Neural cell (in vitro differentiated cells): Measurements from ENCODE around the gene KRT9. TPM values are rescaled to one million over a fixed set of nuclear protein-coding genes. Genes with fewer than 3 reads are reported as not detected.

Experiments used
- H2AFZ ChIP-seq: fragments of 200-600, 300-800 bp; sonication (generic), shearing (Covaris generic); 2 replicates; pipeline ENCODE4 v1.6.0; 2014; ENCODE audit warnings: low read depth, mild to moderate bottlenecking, antibody characterized with exemption, low read length, moderate library complexity
- H3F3A ChIP-seq: fragments of 200-600 bp; shearing (Covaris generic); 2 replicates; pipeline ENCODE4 v1.6.1; 2016; ENCODE audit warnings: mild to moderate bottlenecking, moderate library complexity, mixed read lengths, antibody characterized with exemption, low read length; ENCODE audit not compliant: insufficient read depth, poor library complexity, severe bottlenecking
- H3K27ac ChIP-seq: fragments of 200-600, 300-800 bp; sonication (generic), shearing (Covaris generic); 2 replicates; pipeline ENCODE4 v1.5.1; 2014; ENCODE audit warnings: mild to moderate bottlenecking, low read length, moderate library complexity
- H3K27me3 ChIP-seq: fragments of 300-800, 200-600 bp; sonication (generic), shearing (Covaris generic); 2 replicates; pipeline ENCODE4 v1.6.0; 2014; ENCODE audit warnings: mild to moderate bottlenecking, low read depth, low read length, moderate library complexity; ENCODE audit not compliant: insufficient read depth
- H3K36me3 ChIP-seq: fragments of 300-800, 200-600 bp; sonication (generic), shearing (Covaris generic); 2 replicates; pipeline ENCODE4 v1.5.1; 2014; ENCODE audit warnings: mild to moderate bottlenecking, antibody characterized with exemption, low read length, moderate library complexity; ENCODE audit not compliant: insufficient read depth
- H3K4me2 ChIP-seq: fragments of 300-800, 200-600 bp; sonication (generic), shearing (Covaris generic); 2 replicates; pipeline ENCODE4 v1.6.0; 2014; ENCODE audit warnings: mild to moderate bottlenecking, low read length
- H3K4me3 ChIP-seq: fragments of 300-800, 200-600 bp; sonication (generic), shearing (Covaris generic); 2 replicates; pipeline ENCODE4 v1.5.1; 2014; ENCODE audit warnings: mild to moderate bottlenecking, low read length, moderate library complexity
- H3K79me2 ChIP-seq: fragments of 200-600 bp; shearing (Covaris generic); replicated peaks from 2 replicates; pipeline ENCODE4 v1.6.0; 2014; ENCODE audit warnings: mild to moderate bottlenecking, low read length, moderate library complexity; ENCODE audit not compliant: insufficient read depth
- H3K9ac ChIP-seq: fragments of 300-800, 200-600 bp; sonication (generic), shearing (Covaris generic); 2 replicates; pipeline ENCODE4 v1.6.1; 2016; ENCODE audit warnings: mild to moderate bottlenecking, low read length, mixed read lengths
- H3K9me2 ChIP-seq: fragments of 200-600 bp; shearing (Covaris generic); 2 replicates; pipeline ENCODE4 v1.6.1; 2016; ENCODE audit warnings: mild to moderate bottlenecking, low read length, mixed read lengths; ENCODE audit not compliant: insufficient read depth
- H3K9me3 ChIP-seq: fragments of 200-600, 300-800 bp; sonication (generic), shearing (Covaris generic); 2 replicates; pipeline ENCODE4 v1.6.1; 2016; ENCODE audit warnings: mild to moderate bottlenecking, mixed run types, low read length, moderate library complexity, mixed read lengths
- H4K20me1 ChIP-seq: fragments of 200-600 bp; shearing (Covaris generic); 2 replicates; pipeline ENCODE4 v1.6.1; 2016; ENCODE audit warnings: mild to moderate bottlenecking, mixed run types; ENCODE audit not compliant: insufficient read depth
- EP300 ChIP-seq: fragments of 450-650 bp; conservative IDR thresholded peaks from 2 replicates; pipeline ENCODE4 v1.6.1; 2014; ENCODE audit warnings: antibody characterized with exemption, mild to moderate bottlenecking, moderate library complexity; ENCODE audit not compliant: poor library complexity, severe bottlenecking
- EZH2 ChIP-seq: fragments of 200-600, 300-800 bp; shearing (Covaris generic), sonication (generic); IDR thresholded peaks from 2 replicates; pipeline ENCODE4 v1.6.1; 2014; ENCODE audit warnings: antibody characterized with exemption, low read length, borderline replicate concordance, mild to moderate bottlenecking; ENCODE audit not compliant: insufficient read depth, poor library complexity, severe bottlenecking
- MXI1 ChIP-seq: fragments of 450-650 bp; conservative IDR thresholded peaks from 2 replicates; pipeline ENCODE4 v1.6.1; 2014; ENCODE audit warnings: antibody characterized with exemption, mild to moderate bottlenecking; ENCODE audit not compliant: poor library complexity, severe bottlenecking
- POLR2AphosphoS5 ChIP-seq: IDR thresholded peaks from 2 replicates; pipeline ENCODE4 v1.6.1; 2012
- RAD21 ChIP-seq: fragments of 450-650 bp; conservative IDR thresholded peaks from 2 replicates; pipeline ENCODE4 v1.6.1; 2014; ENCODE audit warnings: antibody characterized with exemption, mild to moderate bottlenecking, moderate library complexity
- SMC3 ChIP-seq: fragments of 450-650 bp; conservative IDR thresholded peaks from 2 replicates; pipeline ENCODE4 v1.6.1; 2014; ENCODE audit warnings: antibody characterized with exemption, mild to moderate bottlenecking, moderate library complexity; ENCODE audit not compliant: poor library complexity
- TAF1 ChIP-seq: IDR thresholded peaks from 2 replicates; pipeline ENCODE4 v1.6.1; 2012; ENCODE audit warnings: low read depth
- polyA plus RNA-seq: library from polyadenylated mRNA; depleted of rRNA; stranded (reverse); fragments of >200 nt; gene quantifications from 2 replicates; pipeline ENCODE4 v1.2.3, GENCODE V29; 2014
- TF ChIP-seq, protein P1 (sequence below): fragments of 450-650 bp; IDR thresholded peaks from 2 replicates; pipeline ENCODE4 v1.5.1; 2014; ENCODE audit warnings: antibody characterized with exemption, mild to moderate bottlenecking, moderate library complexity; ENCODE audit not compliant: poor library complexity, severe bottlenecking
- TF ChIP-seq, protein P2 (sequence below): IDR thresholded peaks from 2 replicates; pipeline ENCODE4 v1.6.1; 2012; ENCODE audit warnings: borderline replicate concordance

Gene KRT9
- polyA plus RNA-seq, 1 donor from 2014 or later: not detected

DNA sequence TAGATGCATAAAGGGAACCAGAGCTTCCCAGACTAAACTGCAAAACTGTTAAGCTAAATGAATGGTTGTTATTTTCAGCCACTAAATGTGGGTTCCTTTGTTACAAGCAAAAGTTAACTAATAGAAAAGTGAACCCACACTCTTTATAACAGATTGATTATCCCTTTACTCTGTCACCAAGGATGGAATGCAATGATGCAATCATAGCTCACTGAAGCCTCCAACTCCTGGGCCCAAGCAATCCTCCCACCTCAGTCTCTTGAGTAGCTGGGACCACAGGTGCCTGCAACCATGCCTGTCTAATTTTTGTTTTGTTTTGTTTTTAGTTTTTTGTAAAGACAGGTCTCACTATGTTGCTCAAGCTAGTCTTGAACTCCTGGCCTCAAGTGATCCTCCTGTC, 6.5 kb downstream of the KRT9 start:
- H3K9me2 ChIP-seq: no peaks in the 10 kb centered on the region
- H3K9me3 ChIP-seq: no peaks in the 10 kb centered on the region
- no peaks in the 10 kb centered on the region for H3F3A ChIP-seq
- no peak overlapping the region for H3K4me2 ChIP-seq
- no peak for TF ChIP-seq RAD21
- no peak for TF ChIP-seq MXI1
- TF ChIP-seq, protein P1, sequence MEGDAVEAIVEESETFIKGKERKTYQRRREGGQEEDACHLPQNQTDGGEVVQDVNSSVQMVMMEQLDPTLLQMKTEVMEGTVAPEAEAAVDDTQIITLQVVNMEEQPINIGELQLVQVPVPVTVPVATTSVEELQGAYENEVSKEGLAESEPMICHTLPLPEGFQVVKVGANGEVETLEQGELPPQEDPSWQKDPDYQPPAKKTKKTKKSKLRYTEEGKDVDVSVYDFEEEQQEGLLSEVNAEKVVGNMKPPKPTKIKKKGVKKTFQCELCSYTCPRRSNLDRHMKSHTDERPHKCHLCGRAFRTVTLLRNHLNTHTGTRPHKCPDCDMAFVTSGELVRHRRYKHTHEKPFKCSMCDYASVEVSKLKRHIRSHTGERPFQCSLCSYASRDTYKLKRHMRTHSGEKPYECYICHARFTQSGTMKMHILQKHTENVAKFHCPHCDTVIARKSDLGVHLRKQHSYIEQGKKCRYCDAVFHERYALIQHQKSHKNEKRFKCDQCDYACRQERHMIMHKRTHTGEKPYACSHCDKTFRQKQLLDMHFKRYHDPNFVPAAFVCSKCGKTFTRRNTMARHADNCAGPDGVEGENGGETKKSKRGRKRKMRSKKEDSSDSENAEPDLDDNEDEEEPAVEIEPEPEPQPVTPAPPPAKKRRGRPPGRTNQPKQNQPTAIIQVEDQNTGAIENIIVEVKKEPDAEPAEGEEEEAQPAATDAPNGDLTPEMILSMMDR: no peak
- TF ChIP-seq EZH2: no peak
- no peak for TF ChIP-seq SMC3
- no peak for TF ChIP-seq TAF1
- TF ChIP-seq, protein P2, sequence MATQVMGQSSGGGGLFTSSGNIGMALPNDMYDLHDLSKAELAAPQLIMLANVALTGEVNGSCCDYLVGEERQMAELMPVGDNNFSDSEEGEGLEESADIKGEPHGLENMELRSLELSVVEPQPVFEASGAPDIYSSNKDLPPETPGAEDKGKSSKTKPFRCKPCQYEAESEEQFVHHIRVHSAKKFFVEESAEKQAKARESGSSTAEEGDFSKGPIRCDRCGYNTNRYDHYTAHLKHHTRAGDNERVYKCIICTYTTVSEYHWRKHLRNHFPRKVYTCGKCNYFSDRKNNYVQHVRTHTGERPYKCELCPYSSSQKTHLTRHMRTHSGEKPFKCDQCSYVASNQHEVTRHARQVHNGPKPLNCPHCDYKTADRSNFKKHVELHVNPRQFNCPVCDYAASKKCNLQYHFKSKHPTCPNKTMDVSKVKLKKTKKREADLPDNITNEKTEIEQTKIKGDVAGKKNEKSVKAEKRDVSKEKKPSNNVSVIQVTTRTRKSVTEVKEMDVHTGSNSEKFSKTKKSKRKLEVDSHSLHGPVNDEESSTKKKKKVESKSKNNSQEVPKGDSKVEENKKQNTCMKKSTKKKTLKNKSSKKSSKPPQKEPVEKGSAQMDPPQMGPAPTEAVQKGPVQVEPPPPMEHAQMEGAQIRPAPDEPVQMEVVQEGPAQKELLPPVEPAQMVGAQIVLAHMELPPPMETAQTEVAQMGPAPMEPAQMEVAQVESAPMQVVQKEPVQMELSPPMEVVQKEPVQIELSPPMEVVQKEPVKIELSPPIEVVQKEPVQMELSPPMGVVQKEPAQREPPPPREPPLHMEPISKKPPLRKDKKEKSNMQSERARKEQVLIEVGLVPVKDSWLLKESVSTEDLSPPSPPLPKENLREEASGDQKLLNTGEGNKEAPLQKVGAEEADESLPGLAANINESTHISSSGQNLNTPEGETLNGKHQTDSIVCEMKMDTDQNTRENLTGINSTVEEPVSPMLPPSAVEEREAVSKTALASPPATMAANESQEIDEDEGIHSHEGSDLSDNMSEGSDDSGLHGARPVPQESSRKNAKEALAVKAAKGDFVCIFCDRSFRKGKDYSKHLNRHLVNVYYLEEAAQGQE: no peak
- TF ChIP-seq POLR2AphosphoS5: no peak
- no peak for TF ChIP-seq EP300
- H3K9ac ChIP-seq: no peak overlapping the region
- H2AFZ ChIP-seq: no peak overlapping the region
- H3K4me3 ChIP-seq: no peak overlapping the region
- H4K20me1 ChIP-seq: no peaks in the 10 kb centered on the region
- H3K27ac ChIP-seq: no peak overlapping the region
- H3K79me2 ChIP-seq: no peaks in the 10 kb centered on the region
- H3K27me3 ChIP-seq: no peaks in the 10 kb centered on the region
- H3K36me3 ChIP-seq: no peaks in the 10 kb centered on the region

DNA sequence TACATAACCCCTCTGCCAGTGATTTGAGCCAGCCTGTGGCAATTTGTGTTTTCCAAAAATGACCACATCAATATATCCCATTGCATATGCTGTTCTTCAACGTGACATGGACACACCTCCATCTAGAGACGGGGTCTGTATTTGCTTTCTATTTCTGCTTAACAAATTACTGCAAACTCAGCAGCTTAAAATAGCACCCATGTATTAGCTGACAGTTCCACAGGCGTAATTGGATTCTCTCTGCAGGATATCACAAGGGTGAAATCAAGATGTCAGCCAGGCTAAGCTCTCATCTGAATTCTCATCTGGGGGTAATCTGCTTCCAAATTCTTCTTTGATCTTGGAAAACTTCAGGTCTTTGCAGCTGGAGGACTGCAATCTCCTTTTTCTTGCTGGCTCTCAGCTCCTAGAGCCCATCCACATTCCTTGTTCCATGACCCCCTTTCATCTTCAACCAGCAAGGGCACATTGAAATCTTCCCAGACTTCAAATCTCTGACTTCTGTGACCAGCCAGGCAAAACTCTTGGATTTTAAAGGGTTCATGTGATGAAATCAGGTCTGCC, 8.2 kb downstream of the KRT9 start:
- no peak overlapping the region for H3K27ac ChIP-seq
- H3K9ac ChIP-seq: no peak overlapping the region
- no peaks in the 10 kb centered on the region for H3K36me3 ChIP-seq
- no peaks in the 10 kb centered on the region for H4K20me1 ChIP-seq
- no peaks in the 10 kb centered on the region for H3F3A ChIP-seq
- H2AFZ ChIP-seq: no peak overlapping the region
- no peaks in the 10 kb centered on the region for H3K9me3 ChIP-seq
- peak overlapping the region; percentile 27 for H3K4me2 ChIP-seq
- TF ChIP-seq, protein P1: peak; percentile 12
- TF ChIP-seq EP300 (no peak), TAF1 (no peak), POLR2AphosphoS5 (no peak)
- TF ChIP-seq, protein P2: no peak
- no peaks in the 10 kb centered on the region for H3K9me2 ChIP-seq
- H3K79me2 ChIP-seq: no peaks in the 10 kb centered on the region
- no peaks in the 10 kb centered on the region for H3K27me3 ChIP-seq
- H3K4me3 ChIP-seq: peak overlapping the region; percentile 25
